ENCODE data around the gene TMEM45B.

DNA sequence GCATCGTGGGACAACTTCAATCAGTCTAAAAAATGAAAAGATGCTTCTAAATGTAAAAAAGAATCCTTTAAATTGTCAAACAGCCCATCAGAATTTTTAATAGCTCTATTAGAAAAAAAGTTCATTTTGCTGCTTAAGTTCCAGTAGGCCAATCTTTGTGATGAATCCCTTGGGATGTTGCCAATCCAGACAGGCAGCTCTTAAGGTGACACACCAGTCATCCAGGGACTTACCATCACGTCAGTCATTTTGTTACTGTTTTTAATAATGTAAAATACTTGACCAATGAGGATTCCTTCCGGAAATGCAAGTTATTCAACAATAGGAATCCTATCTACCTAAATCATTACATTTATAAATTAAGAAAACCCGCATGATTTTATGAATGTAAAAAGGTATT, 47.8 kb upstream of the TMEM45B start:
- no peak for TF ChIP-seq POLR2A (IDR thresholded peaks at IDR 0.05; ENCODE audit: low read depth)
- TF ChIP-seq, protein P1, sequence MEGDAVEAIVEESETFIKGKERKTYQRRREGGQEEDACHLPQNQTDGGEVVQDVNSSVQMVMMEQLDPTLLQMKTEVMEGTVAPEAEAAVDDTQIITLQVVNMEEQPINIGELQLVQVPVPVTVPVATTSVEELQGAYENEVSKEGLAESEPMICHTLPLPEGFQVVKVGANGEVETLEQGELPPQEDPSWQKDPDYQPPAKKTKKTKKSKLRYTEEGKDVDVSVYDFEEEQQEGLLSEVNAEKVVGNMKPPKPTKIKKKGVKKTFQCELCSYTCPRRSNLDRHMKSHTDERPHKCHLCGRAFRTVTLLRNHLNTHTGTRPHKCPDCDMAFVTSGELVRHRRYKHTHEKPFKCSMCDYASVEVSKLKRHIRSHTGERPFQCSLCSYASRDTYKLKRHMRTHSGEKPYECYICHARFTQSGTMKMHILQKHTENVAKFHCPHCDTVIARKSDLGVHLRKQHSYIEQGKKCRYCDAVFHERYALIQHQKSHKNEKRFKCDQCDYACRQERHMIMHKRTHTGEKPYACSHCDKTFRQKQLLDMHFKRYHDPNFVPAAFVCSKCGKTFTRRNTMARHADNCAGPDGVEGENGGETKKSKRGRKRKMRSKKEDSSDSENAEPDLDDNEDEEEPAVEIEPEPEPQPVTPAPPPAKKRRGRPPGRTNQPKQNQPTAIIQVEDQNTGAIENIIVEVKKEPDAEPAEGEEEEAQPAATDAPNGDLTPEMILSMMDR (IDR thresholded peaks at IDR 0.05) = no peak
- no peak for TF ChIP-seq EP300 (IDR thresholded peaks at IDR 0.05)
- TF ChIP-seq POLR2AphosphoS5 (IDR thresholded peaks at IDR 0.05) = no peak

Measured in esophagus muscularis mucosa (tissue), 4 donors.